Neuron (in vitro differentiated cells): ENCODE measurements around the gene NMT2.
A peak's percentile ranks its signal among the peaks of the same experiment; 100 is the strongest.

Experiments
- H2AFZ ChIP-seq: one replicate; pipeline ENCODE4 v1.6.1; 2013; ENCODE audit warnings: low read depth, mild to moderate bottlenecking, inconsistent platforms, low read length, moderate library complexity
- H3K27me3 ChIP-seq: one replicate; pipeline ENCODE4 v1.6.1; 2013; ENCODE audit warnings: low read length; ENCODE audit not compliant: insufficient read depth
- H3K36me3 ChIP-seq: one replicate; pipeline ENCODE4 v1.6.1; 2013; ENCODE audit warnings: low read length; ENCODE audit not compliant: insufficient read depth
- H3K4me1 ChIP-seq: one replicate; pipeline ENCODE4 v1.6.1; 2013; ENCODE audit warnings: low read length; ENCODE audit not compliant: insufficient read depth
- H3K4me3 ChIP-seq: 2 replicates; pipeline ENCODE4 v1.5.1; 2013; ENCODE audit warnings: mild to moderate bottlenecking, low read length, moderate library complexity
- H3K9me3 ChIP-seq: one replicate; pipeline ENCODE4 v1.6.1; 2013; ENCODE audit warnings: low read length

Gene NMT2

GRCh38 chr10:15169555-15170401 lies 1.3 kb upstream of the NMT2 start:
- Histone ChIP-seq H3K27me3 (no peaks in the 10 kb centered on the region), H3K4me3 (no peak overlapping the region), H3K9me3 (no peaks in the 10 kb centered on the region), H2AFZ (peak overlapping the region; percentile 18), H3K36me3 (no peaks in the 10 kb centered on the region), H3K4me1 (peaks cover 26% of the 10 kb centered on the region)

- H2AFZ ChIP-seq = peak overlapping the region; percentile 18
- peak overlapping the region; percentile 43 for H3K4me3 ChIP-seq
- peaks cover 26% of the 10 kb centered on the region for H3K4me1 ChIP-seq
- H3K9me3 ChIP-seq = no peaks in the 10 kb centered on the region
- no peaks in the 10 kb centered on the region for H3K27me3 ChIP-seq
- H3K36me3 ChIP-seq = no peaks in the 10 kb centered on the region
Observed at GRCh38 chr10:15168786-15169554, 477 bp upstream of the NMT2 start.

- peak overlapping the region; percentile 65 for H3K4me3 ChIP-seq
- no peaks in the 10 kb centered on the region for H3K9me3 ChIP-seq
- peaks cover 26% of the 10 kb centered on the region for H3K4me1 ChIP-seq
- no peaks in the 10 kb centered on the region for H3K36me3 ChIP-seq
- peak overlapping the region; percentile 66 for H2AFZ ChIP-seq
- no peaks in the 10 kb centered on the region for H3K27me3 ChIP-seq
Observed at GRCh38 chr10:15167411-15168290, 842 bp downstream of the NMT2 start.

GRCh38 chr10:15166325-15166724 lies 2.2 kb downstream of the NMT2 start:
- Histone ChIP-seq H3K36me3 (no peaks in the 10 kb centered on the region), H3K4me3 (peak overlapping the region; percentile 65), H2AFZ (no peak overlapping the region), H3K4me1 (peaks cover 26% of the 10 kb centered on the region), H3K27me3 (no peaks in the 10 kb centered on the region), H3K9me3 (no peaks in the 10 kb centered on the region)

GRCh38 chr10:15163253-15163828 lies 5.2 kb downstream of the NMT2 start:
- no peak overlapping the region for H3K4me3 ChIP-seq
- H3K36me3 ChIP-seq = no peaks in the 10 kb centered on the region
- H2AFZ ChIP-seq = no peak overlapping the region
- peaks cover 18% of the 10 kb centered on the region for H3K4me1 ChIP-seq
- H3K9me3 ChIP-seq = no peaks in the 10 kb centered on the region
- H3K27me3 ChIP-seq = no peaks in the 10 kb centered on the region

DNA sequence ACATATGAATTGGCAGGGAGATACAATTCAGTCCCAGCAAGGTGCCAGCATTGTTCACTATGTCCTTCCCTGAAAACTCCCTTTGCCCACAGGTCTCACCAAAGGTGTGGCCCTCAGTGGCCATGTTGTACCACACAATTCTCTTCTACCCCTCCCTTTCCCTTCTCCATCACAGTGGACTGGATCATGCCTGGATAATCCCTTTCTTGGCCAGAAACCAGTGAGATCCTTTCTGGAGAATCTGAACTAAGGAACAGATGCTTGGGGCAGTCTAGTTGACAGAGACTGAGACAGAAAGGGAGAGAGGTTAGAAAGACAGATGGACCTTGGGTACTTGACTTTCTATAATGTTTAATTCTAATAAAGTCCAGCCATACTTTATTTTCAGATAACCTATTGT lies 9.5 kb downstream of the NMT2 start:
- no peak overlapping the region for H2AFZ ChIP-seq
- H3K4me3 ChIP-seq = no peak overlapping the region
- H3K9me3 ChIP-seq = no peaks in the 10 kb centered on the region
- H3K27me3 ChIP-seq = no peaks in the 10 kb centered on the region
- H3K4me1 ChIP-seq = no peaks in the 10 kb centered on the region
- H3K36me3 ChIP-seq = no peaks in the 10 kb centered on the region

DNA sequence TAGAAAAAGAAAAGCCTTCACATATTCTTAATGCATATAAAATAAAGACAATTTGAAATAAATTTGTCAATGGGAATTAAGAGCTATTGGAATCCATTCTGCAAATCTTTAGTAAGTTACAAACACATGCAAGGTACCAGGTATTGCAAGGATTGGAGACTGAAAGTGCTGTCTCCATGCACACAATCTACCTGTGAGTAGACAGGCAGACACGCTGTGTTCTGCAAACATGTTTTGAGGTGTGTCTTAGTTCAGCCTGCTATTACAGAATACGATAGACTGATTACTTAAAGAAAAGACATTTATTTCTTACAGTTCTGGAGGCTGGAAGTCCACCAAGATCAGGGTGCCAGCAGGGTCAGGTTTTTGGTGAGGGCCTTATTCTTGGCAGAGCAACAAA lies 10.0 kb downstream of the NMT2 start:
- Histone ChIP-seq H2AFZ (no peak overlapping the region), H3K36me3 (no peaks in the 10 kb centered on the region), H3K4me3 (no peak overlapping the region), H3K9me3 (no peaks in the 10 kb centered on the region), H3K4me1 (no peaks in the 10 kb centered on the region), H3K27me3 (no peaks in the 10 kb centered on the region)

GRCh38 chr10:15155978-15156656 lies 12.4 kb downstream of the NMT2 start:
- H3K36me3 ChIP-seq = no peaks in the 10 kb centered on the region
- H3K4me1 ChIP-seq = peaks cover 2% of the 10 kb centered on the region
- no peaks in the 10 kb centered on the region for H3K9me3 ChIP-seq
- no peaks in the 10 kb centered on the region for H3K27me3 ChIP-seq
- no peak overlapping the region for H3K4me3 ChIP-seq
- H2AFZ ChIP-seq = no peak overlapping the region

- no peaks in the 10 kb centered on the region for H3K27me3 ChIP-seq
- no peak overlapping the region for H3K4me3 ChIP-seq
- no peak overlapping the region for H2AFZ ChIP-seq
- H3K9me3 ChIP-seq = peaks cover 2% of the 10 kb centered on the region
- no peaks in the 10 kb centered on the region for H3K36me3 ChIP-seq
- H3K4me1 ChIP-seq = peaks cover 2% of the 10 kb centered on the region
Observed at GRCh38 chr10:15152556-15152955, 15.9 kb downstream of the NMT2 start.

DNA sequence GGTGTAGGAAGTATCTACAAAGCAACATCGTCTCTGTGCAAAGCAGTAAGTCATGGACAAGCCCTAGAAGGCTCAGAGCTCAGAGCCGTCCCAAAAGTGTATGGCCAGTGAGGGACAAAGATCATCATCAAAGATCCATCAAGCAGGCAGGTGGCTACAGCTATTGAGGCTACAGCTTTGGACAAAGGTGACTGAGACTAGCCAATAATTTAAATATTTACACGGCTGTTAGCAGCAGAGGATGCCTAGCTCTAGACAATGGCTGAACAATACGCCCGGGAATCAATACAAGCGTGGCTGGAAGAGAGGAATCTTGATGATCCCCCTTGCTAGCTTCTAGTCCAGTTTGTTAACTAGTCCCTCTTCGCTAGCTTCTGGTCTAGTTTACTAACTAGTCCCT lies 17.9 kb downstream of the NMT2 start:
- no peaks in the 10 kb centered on the region for H3K27me3 ChIP-seq
- H3K4me1 ChIP-seq = peaks cover 2% of the 10 kb centered on the region
- peaks cover 2% of the 10 kb centered on the region for H3K9me3 ChIP-seq
- H3K4me3 ChIP-seq = no peak overlapping the region
- no peaks in the 10 kb centered on the region for H3K36me3 ChIP-seq
- no peak overlapping the region for H2AFZ ChIP-seq

GRCh38 chr10:15149042-15149771 lies 19.3 kb downstream of the NMT2 start:
- no peaks in the 10 kb centered on the region for H3K36me3 ChIP-seq
- peaks cover 2% of the 10 kb centered on the region for H3K9me3 ChIP-seq
- H3K4me3 ChIP-seq = no peak overlapping the region
- peaks cover 2% of the 10 kb centered on the region for H3K4me1 ChIP-seq
- no peaks in the 10 kb centered on the region for H3K27me3 ChIP-seq
- no peak overlapping the region for H2AFZ ChIP-seq
